Keratinocyte (primary cell): Measurements from ENCODE around the gene RIT1. TPM values are rescaled to one million over a fixed set of nuclear protein-coding genes. Genes with fewer than 3 reads are reported as not detected.
"Not testable (repeated sequence)": the region's sequence is repeated elsewhere in the genome, so short reads cannot be mapped to it uniquely, and the experiment has no call there.

ENCODE experiments used
- DNase-seq: peaks from one replicate; pipeline ENCODE4 v3.0.0-alpha.2; 2011; ENCODE audit warnings: low read depth, missing footprints, low spot score
- FAIRE-seq: peaks from 2 replicates; lab custom pipeline; 2011; peaks lifted over from hg19 to GRCh38; lab: Jason Lieb, UNC
- H2AFZ ChIP-seq: 2 replicates; pipeline ENCODE4 v1.6.0; 2012; ENCODE audit warnings: low read length, control low read depth, inconsistent platforms; ENCODE audit not compliant: control insufficient read depth
- H3K27ac ChIP-seq: 2 replicates; pipeline ENCODE4 v1.5.1; 2011; ENCODE audit warnings: low read length; ENCODE audit not compliant: control insufficient read depth, insufficient read depth
- H3K27me3 ChIP-seq: 3 replicates; pipeline ENCODE4 v1.6.0; 2011; ENCODE audit warnings: low read length; ENCODE audit not compliant: control insufficient read depth, insufficient read depth; ENCODE audit errors: extremely low read depth
- H3K36me3 ChIP-seq, 2 experiments: 2 replicates in 1 of 2; 3 replicates in 1 of 2; pipeline ENCODE4 v1.5.1; 2011; ENCODE audit warnings: low read length in 2 of 2, mild to moderate bottlenecking in 1 of 2; ENCODE audit not compliant: control insufficient read depth in 2 of 2, insufficient read depth in 2 of 2; ENCODE audit errors: extremely low read depth in 1 of 2
- H3K4me1 ChIP-seq: 3 replicates; pipeline ENCODE4 v1.5.1; 2011; ENCODE audit warnings: low read length; ENCODE audit not compliant: control insufficient read depth, insufficient read depth; ENCODE audit errors: extremely low read depth
- H3K4me2 ChIP-seq: 3 replicates; pipeline ENCODE4 v1.6.0; 2011; ENCODE audit warnings: low read depth, low read length; ENCODE audit not compliant: control insufficient read depth, insufficient read depth; ENCODE audit errors: extremely low read depth
- H3K4me3 ChIP-seq, 3 experiments: fragments of 200-600 bp in 1 of 3; sonication (generic) in 1 of 3; 2 replicates in 2 of 3; 3 replicates in 1 of 3; pipeline ENCODE4 v1.5.1; 2011 to 2016; ENCODE audit warnings: low read length in 3 of 3, mild to moderate bottlenecking in 3 of 3, control low read depth in 2 of 3, inconsistent platforms in 1 of 3, low read depth in 1 of 3, mixed read lengths in 1 of 3, mixed run types in 1 of 3, moderate library complexity in 1 of 3; ENCODE audit not compliant: control insufficient read depth in 2 of 3, insufficient read depth in 2 of 3; ENCODE audit errors: extremely low read depth in 1 of 3
- H3K79me2 ChIP-seq: 2 replicates; pipeline ENCODE4 v1.6.0; 2012; ENCODE audit warnings: low read length; ENCODE audit not compliant: control insufficient read depth, insufficient read depth
- H3K9ac ChIP-seq: 3 replicates; pipeline ENCODE4 v1.6.0; 2011; ENCODE audit warnings: low read length; ENCODE audit not compliant: control insufficient read depth, insufficient read depth; ENCODE audit errors: extremely low read depth
- H3K9me1 ChIP-seq: 3 replicates; pipeline ENCODE4 v1.6.0; 2011; ENCODE audit warnings: low read length; ENCODE audit not compliant: control insufficient read depth, insufficient read depth; ENCODE audit errors: extremely low read depth
- H3K9me3 ChIP-seq: 2 replicates; pipeline ENCODE4 v1.5.1; 2012; ENCODE audit warnings: low read depth, low read length; ENCODE audit not compliant: control insufficient read depth
- H4K20me1 ChIP-seq: 3 replicates; pipeline ENCODE4 v1.6.0; 2011; ENCODE audit warnings: low read length; ENCODE audit not compliant: control insufficient read depth, insufficient read depth; ENCODE audit errors: extremely low read depth
- CTCF ChIP-seq, 3 experiments: IDR thresholded peaks in 1 of 3; conservative IDR thresholded peaks in 1 of 3; optimal IDR thresholded peaks in 1 of 3; 2 replicates in 2 of 3; 3 replicates in 1 of 3; pipeline versions ENCODE3 to v1.5.1; 2011; ENCODE audit warnings: low read length in 3 of 3, mild to moderate bottlenecking in 3 of 3, moderate library complexity in 2 of 3, control low read depth in 1 of 3, inconsistent platforms in 1 of 3; ENCODE audit not compliant: insufficient read depth in 2 of 3; ENCODE audit errors: extremely low read depth in 1 of 3
- EZH2 ChIP-seq: IDR thresholded peaks from one replicate; pipeline ENCODE4 v1.6.1; 2012; ENCODE audit warnings: inconsistent platforms, mild to moderate bottlenecking, low read length, moderate library complexity
- dilution Hi-C: fragments of 300-500 bp; cut with MboI; formaldehyde crosslinking; loops from one replicate; pipeline ENCODE4 v1.7.0; 2020; ENCODE audit warnings: low sequenced_read_pairs; ENCODE audit not compliant: extremely low pct_ligation_motif_present
- polyA plus RNA-seq, 5 experiments: library from polyadenylated mRNA; depleted of rRNA in 3 of 5; stranded (reverse) in 3 of 5; stranded (forward) in 1 of 5; unstranded in 1 of 5; fragments of >200 nt; gene quantifications; 1 replicate in 1 of 5; 2 replicates in 3 of 5; 3 replicates in 1 of 5; pipeline versions ENCODE4 v1.2.1 to v1.2.3, GENCODE V29; 2011 to 2012; ENCODE audit warnings: missing spikeins in 2 of 5, low read depth in 1 of 5, low replicate concordance in 1 of 5

The RIT1 gene
- polyA plus RNA-seq, 1 donor (not counting 4 experiments of a cell fraction or from before 2014, with no cell fraction given): 33.5 TPM

GRCh38 chr1:155931332-155932038 lies 20.3 kb upstream of the RIT1 start:
- no peaks in the 10 kb centered on the region for H3K27me3 ChIP-seq
- peak overlapping the region; percentile 12 to 93 (median 15) for H3K4me3 ChIP-seq
- TF ChIP-seq CTCF (optimal IDR thresholded peaks at IDR 0.05 in 1 of 3, IDR thresholded peaks at IDR 0.05 in 1 of 3, conservative IDR thresholded peaks at IDR 0.05 in 1 of 3; ENCODE audit: extremely low read depth in 1 of 3, insufficient read depth in 2 of 3, low read length in 3 of 3) (no peak), EZH2 (no peak)
- peaks cover 5% of the 10 kb centered on the region for H4K20me1 ChIP-seq
- no peak for FAIRE-seq
- H3K4me1 ChIP-seq: peaks cover 38% of the 10 kb centered on the region
- dilution Hi-C loops: no loop called here
- H3K36me3 ChIP-seq: peaks cover 15 to 42% of the 10 kb centered on the region in 2 experiments
- peak overlapping the region; percentile 96 for H3K27ac ChIP-seq
- DNase-seq: no peak
- peak overlapping the region; percentile 88 for H3K4me2 ChIP-seq
- H3K9me3 ChIP-seq: no peaks in the 10 kb centered on the region
- peaks cover 3% of the 10 kb centered on the region for H3K9me1 ChIP-seq
- H2AFZ ChIP-seq: no peak overlapping the region
- peaks cover 68% of the 10 kb centered on the region for H3K79me2 ChIP-seq
- peak overlapping the region; percentile 28 for H3K9ac ChIP-seq

- Histone ChIP-seq H3K9ac (peak overlapping the region; percentile 28), H3K79me2 (peaks cover 72% of the 10 kb centered on the region), H3K27ac (peak overlapping the region; percentile 96), H3K4me1 (peaks cover 38% of the 10 kb centered on the region), H3K36me3 (peaks cover 18 to 49% of the 10 kb centered on the region in 2 experiments), H3K4me2 (peak overlapping the region; percentile 7)
- H3K4me3 ChIP-seq, H3K9me1 ChIP-seq, DNase-seq, H3K27me3 ChIP-seq, H2AFZ ChIP-seq, H3K9me3 ChIP-seq, H4K20me1 ChIP-seq, FAIRE-seq, dilution Hi-C loops: not testable (repeated sequence)
Observed at GRCh38 chr1:155930725-155931124, 19.6 kb upstream of the RIT1 start.
